Suprapubic skin (tissue), 4 donors: ENCODE results near the gene NUMA1.

ENCODE experiments used
- CTCF ChIP-seq, 2 donors: fragments of 200-600 bp in 1 of 2; fragments of 450-650 bp in 1 of 2; sonication (generic) in 1 of 2; IDR thresholded peaks; one replicate each; pipeline ENCODE4 v1.5.1; 2016 to 2019; ENCODE audit warnings: antibody characterized with exemption in 2 of 2, mild to moderate bottlenecking in 1 of 2, moderate library complexity in 1 of 2
- POLR2A ChIP-seq, 2 donors: fragments of 450-650 bp; IDR thresholded peaks; one replicate each; pipeline ENCODE4 v1.6.1; 2017; ENCODE audit warnings: antibody characterized with exemption in 2 of 2, mild to moderate bottlenecking in 2 of 2, moderate library complexity in 2 of 2
- POLR2AphosphoS5 ChIP-seq, 3 donors: sonication (generic); formaldehyde crosslinking; IDR thresholded peaks; one replicate each; pipeline ENCODE4 v1.6.1; 2017; ENCODE audit warnings: antibody characterized with exemption in 3 of 3

DNA sequence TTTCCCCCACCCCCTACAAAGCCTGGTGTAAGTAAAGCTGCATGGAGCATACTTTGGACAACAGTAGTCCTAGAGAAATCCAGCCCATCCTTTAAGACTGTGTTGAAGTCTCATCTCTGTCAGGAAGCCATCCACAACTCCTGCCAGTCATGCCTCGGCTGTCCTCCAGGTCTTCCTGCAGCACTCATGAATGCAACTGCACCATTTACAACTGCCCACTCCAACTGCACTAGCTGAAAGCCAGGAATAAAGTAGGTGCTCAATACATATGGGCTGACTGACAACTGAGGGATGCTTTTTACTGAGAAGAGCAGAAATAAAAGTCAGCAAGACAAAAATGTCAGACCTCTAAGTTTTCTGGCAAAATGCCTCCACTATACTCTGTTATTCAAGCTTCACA is 54.3 kb downstream of the NUMA1 start:
- no peak for TF ChIP-seq CTCF (IDR thresholded peaks at IDR 0.05)
- TF ChIP-seq POLR2A (IDR thresholded peaks at IDR 0.05), result no peak
- TF ChIP-seq POLR2AphosphoS5 (IDR thresholded peaks at IDR 0.05), result no peak
